Stimulated activated CD8-positive, alpha-beta memory T cell treated with anti-CD3 and anti-CD28 coated beads, Interleukin-15, amount 100 ng/mL, for 1 hour (primary cell): Measurements from ENCODE around the gene GARNL3.

Experiments
- DNase-seq: peaks from one replicate; pipeline ENCODE4 v3.0.0-alpha.2; 2020; ENCODE audit warnings: low read depth

Gene GARNL3

DNA sequence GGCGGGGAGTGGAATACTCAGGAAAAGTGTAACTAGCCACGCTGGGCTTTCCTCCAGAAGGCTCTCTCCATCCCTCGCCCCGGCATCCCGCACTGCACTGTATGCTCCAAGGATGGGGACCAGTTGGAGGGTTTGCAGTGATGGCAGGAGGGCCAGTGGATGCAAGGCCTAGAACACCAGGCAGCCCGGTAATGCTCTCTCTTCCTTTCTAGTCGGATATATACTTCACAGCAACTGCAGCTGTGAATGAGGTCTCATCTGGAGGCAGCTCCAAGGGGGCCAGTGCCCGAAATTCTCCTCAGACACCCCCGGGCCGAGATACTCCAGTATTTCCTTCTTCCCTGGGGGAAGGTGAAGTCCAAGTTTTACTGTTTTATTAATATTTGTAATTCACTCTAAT, 122.4 kb downstream of the GARNL3 start:
- no peak for DNase-seq

DNA sequence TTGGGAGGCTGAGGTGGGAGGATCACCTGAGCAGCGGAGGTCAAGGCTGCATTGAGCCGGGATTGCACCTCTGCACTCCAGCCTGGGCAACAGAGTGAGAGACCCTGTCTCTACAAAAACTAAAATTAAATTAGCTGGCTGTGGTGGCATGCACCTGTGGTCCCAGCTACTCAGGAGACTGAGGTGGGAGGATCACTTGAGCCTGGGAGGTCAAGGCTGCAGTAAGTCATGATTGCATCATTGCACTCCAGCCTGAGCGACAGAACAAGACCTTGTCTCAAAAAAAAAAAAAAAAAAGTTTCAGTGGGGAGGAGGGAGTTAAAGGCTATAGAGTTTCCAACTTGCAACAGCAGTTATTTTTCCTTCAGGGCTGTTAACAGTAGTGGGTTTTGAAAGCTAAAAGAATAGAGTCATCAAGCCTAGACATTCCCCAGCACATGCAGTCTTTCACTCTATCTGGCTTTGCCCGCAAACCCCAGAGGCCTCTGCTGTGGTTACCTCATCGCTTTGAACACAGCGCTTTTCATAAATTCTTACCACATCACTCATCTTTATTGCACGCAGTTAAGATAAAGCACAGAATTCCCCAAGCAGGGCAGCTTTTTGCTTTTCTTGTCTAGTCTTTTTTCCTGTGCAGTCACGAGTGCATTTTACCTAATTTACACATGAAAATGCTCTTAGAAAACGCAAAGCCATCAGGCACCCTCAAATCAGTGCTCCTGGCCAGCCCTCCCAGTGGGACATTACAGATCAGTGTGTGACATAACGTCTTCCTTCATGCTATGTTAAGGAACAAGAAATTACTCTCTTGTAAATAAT, 123.7 kb downstream of the GARNL3 start:
- peak; percentile 64 for DNase-seq

DNA sequence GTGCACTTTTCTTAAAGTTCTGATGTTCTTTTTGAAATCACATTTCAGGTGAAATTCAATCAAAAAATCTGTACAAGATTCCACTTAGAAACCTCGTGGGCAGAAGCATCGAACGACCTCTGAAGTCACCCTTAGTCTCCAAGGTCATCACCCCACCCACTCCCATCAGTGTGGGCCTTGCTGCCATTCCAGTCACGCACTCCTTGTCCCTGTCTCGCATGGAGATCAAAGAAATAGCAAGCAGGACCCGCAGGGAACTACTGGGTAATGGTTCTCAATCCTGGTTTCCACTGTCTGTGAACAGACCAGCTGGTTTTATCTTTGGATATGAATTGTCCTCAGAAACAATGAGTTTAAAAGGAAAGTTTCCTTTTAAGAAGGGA, 124.3 kb downstream of the GARNL3 start:
- DNase-seq = no peak

DNA sequence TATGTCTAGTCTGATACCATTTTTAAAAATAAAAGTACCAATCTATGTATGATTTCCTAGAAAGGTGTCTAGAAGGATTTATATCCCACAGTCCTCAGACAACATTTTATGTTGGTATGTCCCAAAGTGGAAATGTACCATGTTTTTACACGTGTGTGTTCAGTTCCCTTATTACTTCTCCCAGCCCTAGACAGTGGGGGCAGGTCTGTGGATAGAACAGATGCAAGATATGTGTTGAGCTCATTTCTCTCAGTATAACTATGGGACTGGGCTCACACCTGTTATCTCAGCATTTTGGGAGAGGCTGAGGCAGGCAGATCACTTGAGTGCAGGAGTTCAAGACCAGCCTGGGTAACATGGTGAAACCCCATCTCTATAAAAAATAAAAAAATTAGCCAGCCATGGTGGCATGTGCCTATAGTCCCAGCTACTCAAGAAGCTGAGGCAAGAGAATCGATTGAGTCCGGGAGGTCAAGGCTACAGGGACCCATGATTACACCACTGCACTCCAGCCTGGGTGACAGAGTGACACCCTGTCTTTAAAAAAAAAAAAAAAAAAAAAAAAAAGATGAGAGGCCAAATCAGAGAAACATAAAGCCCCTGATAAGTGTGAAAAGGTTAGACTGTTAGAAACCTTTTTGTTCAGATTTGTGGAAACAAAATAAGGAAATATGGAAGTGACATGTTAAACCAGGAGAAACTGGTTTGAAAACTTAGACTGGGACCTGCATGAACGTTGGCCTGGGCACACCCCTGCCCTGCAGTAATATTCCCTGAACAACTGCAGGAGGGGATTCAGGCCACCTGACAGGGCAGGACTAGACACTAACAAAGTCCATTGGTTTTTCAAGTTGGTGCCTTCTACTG, 125.0 kb downstream of the GARNL3 start:
- no peak for DNase-seq

DNA sequence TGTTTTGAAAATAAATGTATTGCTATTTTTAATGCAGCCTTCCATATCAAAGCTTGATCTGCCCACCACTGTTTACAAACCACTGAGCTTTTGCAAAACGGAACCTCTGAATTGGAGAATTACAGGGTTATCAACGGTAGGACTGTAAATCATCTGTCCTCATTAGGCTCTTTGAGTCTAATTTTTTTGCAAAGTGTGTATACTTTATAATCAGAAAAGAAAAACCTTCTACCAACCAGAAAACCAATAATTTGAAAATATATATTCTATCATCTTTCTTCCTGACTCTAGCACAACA, 125.6 kb downstream of the GARNL3 start:
- DNase-seq = no peak

DNA sequence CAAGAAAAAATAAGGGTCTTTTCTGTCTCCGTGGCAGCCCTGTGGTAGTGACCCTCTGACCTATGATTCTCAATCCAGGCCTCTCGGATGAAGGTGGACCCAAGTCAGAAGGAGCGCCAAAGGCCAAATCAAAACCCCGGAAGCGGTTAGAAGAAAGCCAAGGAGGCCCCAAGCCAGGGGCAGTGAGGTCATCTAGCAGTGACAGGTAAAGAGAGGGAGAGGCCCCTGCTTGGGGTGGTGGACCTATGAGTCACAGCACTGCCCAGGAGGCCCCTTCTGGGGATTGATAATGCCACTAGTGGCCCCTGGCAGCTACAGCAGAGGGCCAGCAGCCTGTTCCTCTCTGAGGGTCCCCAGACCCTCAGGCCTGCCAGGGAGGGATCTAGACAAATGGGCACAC, 126.0 kb downstream of the GARNL3 start:
- DNase-seq = no peak

DNA sequence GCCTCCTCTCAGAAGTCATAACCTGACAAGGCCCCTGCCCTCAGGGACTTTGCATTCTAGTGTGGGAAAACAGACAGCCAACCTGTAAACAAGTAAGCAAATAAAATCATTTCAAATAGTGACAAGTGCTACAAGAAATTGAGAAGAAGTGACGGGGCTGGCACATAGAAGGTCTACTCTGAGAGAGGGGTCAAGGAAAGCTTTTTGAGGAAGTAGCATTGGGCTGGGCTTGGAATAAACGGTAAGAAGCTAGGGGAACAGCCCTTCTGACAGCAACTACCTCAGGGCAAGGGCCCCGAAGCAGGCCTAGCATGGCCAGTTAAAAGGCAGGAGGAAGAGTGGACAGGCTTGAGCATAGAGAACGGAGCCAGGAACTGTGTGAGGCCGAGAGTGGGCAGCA, 127.6 kb downstream of the GARNL3 start:
- DNase-seq = no peak

DNA sequence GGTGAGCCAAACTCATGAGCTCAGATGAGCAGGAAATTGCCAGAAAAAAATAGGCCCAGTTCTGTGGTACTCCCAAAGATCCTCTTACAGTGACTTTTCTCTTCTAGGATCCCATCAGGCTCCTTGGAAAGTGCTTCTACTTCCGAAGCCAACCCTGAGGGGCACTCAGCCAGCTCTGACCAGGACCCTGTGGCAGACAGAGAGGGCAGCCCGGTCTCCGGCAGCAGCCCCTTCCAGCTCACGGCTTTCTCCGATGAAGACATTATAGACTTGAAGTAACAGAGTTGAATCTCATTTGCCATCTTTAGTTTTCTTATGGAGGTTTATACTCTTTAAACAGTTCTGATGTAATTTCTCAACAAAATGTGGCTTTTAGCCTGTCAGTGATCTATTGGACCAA, 128.4 kb downstream of the GARNL3 start:
- no peak for DNase-seq

DNA sequence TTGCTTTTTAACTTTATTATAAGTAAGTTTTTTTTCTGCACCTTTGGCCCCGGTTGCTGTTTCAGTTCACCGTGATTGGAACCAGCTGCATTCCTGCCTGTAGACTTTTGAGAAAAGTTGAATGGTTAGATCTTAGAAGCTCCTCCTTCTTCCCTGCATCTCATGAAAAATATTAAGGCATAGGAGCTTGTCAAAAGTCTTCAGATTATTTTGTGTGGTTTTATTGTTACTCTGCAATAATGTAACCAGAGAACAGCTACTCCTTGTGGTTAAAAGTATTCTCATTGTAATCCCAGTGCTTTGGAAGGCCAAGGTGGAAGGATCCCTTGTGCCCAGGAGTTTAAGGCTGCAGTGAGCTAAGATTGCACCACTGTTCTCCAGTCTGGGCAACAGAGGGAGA, 129.1 kb downstream of the GARNL3 start:
- no peak for DNase-seq

DNA sequence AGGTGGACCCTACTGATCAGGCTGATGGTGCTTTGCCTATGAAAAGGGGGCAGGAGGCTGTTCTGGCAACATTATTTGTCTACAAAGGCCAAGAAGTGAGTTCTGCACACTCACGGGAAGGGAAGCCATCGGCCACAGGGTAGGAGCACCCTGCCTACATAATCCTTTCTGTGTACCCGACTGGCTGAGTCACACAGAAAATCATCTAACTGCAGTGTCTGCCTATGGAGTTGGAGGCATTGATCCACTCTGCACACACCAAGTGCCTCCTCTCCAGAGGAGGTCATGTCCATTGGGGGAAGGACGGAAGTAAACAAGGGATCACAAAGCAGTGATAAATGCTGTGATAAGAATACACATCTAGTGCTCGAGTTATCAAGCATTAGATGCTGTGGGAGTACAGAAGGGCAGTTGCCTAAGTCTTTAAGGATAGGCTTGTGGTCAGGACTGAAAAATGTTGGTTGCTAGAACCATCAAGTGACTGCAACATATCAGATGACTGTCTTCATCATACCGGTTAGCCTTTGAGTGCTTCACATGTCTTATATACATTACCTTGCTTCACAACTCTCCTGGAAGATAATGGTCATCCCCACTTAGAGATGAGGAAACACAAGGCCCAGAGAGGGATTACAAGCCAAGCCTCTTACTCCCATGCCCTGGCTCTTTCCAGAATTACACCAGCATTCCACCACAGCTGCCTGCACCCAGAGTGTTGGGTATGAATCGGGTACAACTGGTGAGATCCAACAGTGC, 131.1 kb downstream of the GARNL3 start:
- DNase-seq = no peak

DNA sequence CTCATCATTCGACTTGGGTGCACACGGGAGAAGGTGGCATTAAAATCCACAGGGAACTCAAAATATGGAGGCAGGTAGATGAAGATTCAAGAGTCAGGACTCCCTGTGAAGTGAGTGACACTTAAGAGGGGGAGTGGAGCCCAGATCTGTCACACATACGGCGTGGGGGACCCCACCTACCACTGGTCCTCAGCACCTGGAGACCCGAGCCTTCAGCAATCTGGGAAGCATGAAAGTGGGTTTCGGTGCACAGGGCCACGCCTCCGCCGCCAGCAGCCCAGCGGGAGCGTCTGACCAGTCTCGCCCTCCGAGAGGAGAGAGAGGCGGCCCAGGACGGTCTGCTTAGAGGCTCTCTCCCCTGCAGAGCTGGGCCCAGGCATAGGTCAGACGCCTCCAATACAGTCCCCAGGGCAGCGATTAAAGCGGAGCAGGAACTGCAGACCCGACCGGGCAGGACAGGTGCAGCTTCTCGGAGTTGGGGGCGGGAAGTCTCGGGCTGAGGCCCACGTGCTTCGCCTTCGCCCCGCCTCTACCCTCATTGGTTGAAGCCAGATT, 131.8 kb downstream of the GARNL3 start:
- DNase-seq = no peak

DNA sequence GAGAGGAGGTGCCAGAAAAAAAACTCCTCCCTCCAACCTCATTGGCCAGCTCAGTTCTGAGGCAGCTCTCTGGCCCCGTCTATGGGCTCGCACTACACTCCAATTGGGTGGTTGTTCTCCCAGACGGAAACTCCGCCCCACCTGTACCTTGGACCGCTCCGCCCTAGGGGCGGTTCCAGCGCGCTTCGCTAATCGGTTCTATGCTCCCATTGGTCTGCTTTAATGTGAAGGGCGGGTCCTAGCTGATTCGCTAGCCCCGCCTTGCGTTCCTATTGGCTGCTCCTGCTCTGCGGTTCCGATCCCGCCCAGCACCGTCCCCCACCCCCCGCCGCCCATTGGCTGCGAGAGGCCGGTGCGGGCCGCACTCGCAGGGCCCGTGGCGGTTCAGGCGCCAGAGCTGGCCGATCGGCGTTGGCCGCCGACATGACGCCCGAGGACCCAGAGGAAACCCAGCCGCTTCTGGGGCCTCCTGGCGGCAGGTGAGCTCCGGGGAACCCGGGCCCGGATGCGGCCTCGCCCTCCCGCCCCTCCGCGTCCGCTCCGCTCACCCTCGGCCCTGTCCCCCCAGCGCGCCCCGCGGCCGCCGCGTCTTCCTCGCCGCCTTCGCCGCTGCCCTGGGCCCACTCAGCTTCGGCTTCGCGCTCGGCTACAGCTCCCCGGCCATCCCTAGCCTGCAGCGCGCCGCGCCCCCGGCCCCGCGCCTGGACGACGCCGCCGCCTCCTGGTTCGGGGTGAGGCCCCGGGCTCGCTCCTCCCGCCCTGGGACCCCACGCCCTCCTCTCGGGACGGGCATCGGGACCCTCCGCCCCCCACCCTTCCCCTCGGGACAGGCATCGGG, 132.5 kb downstream of the GARNL3 start, which contains the start of gene SLC2A8:
TSS of gene SLC2A8 (plus strand) at position 362 of the 838 bp plus-strand sequence. CDS start at position 424, 62 bp downstream.
- DNase-seq = peak; percentile 71

DNA sequence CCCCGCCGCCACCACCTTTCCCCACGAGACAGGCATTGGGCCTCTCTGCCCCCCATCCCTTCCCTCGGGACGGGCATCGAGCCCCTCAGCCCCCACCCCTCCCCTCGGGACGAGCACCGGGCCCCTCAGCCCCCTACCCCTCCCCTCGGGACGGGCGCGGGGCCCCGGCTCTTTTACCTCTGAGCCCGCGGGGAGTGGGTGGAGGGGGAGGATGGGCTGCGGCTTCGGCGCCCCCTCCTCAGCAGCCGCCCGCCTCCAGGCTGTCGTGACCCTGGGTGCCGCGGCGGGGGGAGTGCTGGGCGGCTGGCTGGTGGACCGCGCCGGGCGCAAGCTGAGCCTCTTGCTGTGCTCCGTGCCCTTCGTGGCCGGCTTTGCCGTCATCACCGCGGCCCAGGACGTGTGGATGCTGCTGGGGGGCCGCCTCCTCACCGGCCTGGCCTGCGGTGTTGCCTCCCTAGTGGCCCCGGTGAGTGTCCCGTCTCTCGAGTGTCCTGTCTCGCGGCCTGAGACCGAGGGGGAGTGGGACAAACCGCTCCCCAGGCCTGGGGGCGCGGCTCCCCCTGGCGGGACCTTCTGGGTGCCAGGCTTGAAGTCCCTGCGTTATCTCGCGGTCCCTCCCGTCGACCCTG, 133.2 kb downstream of the GARNL3 start:
- DNase-seq = no peak

DNA sequence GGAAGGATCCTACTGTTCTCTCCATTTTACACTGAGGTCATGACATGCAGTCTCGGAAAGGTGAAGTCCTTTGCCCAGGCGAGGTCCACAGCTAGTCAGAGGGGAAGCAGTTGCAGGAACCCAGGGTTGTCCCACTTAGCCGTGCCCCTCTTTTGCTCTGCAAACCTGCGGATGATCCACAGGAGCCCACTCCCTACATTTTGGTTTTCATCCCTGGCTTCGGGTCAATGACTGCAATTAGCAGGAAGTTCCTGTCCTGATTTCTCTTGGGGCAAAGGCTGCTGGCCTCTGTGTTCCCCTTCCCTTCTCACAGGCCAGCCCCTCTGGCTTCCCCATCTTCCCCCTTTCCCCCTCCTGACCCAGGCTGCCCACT, 133.7 kb downstream of the GARNL3 start:
- no peak for DNase-seq

DNA sequence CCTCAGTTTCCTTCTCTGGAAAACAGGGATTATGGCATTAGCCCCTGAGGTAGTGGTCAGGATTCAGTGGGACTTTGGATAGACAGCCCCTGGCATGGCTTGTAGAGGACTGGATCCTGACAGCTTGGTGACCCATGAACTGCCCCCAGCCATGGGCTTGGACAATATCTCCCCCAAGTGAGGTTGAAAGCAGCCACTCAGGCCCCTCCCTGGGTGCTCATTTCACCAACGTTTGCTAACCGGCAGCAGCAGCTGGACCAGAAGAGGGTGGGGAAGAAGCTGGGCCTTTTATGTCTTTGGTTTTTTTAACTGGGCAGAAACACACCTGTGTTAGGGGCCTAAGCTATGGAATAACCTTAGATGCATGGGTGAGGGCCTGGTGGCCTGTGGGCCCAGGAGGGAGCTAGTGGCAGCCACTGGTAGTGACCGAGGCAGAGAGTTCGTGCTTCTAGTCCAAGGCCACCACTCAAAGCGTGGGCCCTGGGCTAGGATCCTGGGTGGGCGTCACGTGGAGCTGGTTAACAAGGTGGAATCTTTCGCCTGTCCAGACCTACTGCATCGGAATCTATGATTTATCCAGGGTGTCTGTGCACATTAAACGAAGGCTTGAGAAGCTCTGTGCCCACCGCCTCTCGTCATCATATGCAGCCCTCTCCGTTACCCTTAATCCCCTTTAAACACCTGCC, 134.3 kb downstream of the GARNL3 start:
- DNase-seq = no peak

DNA sequence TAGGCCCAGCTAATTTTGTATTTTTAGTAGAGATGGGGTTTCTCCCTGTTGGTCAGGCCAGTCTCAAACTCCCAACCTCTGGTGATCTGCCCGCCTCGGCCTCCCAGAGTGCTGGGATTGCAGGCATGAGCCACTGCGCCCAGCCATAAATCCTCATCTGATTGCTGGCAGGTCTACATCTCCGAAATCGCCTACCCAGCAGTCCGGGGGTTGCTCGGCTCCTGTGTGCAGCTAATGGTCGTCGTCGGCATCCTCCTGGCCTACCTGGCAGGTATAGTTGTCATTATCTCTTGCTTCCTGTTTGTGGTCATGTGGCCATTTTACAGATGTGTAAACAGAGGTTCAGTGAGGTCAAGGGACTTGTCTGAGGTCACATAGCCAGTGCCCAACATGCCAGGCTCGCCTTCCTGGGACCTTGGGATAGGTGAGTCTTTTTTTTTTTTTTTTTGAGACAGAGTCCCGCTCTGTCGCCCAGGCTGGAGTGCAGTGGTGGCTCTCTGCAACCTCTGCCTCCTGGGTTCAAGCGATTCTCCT, 135.2 kb downstream of the GARNL3 start:
- no peak for DNase-seq

DNA sequence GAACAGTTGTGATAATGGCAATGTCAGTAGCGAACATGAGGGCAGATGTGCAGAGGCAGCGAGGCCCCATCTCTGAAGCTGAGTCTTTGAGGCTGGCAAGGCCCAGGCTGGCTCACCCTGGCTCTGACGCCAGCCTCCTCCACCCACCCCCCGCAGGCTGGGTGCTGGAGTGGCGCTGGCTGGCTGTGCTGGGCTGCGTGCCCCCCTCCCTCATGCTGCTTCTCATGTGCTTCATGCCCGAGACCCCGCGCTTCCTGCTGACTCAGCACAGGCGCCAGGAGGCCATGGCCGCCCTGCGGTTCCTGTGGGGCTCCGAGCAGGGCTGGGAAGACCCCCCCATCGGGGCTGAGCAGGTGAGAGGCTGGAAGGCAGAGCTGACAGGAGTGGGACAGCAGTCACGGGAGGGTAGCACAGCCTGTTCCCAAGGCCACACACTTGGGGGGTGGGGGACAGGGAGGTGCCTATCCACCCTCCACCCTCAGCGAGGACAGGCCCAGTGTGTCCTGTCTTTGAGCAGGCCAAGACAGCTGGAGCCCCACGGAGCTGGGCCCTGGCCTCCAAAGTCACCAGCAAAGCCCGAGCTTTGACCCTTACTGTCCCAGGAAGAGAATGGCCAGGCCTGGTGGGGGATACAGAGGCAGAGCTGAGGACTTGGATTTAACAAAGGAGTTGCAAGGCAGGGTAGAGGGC, 138.0 kb downstream of the GARNL3 start:
- no peak for DNase-seq

DNA sequence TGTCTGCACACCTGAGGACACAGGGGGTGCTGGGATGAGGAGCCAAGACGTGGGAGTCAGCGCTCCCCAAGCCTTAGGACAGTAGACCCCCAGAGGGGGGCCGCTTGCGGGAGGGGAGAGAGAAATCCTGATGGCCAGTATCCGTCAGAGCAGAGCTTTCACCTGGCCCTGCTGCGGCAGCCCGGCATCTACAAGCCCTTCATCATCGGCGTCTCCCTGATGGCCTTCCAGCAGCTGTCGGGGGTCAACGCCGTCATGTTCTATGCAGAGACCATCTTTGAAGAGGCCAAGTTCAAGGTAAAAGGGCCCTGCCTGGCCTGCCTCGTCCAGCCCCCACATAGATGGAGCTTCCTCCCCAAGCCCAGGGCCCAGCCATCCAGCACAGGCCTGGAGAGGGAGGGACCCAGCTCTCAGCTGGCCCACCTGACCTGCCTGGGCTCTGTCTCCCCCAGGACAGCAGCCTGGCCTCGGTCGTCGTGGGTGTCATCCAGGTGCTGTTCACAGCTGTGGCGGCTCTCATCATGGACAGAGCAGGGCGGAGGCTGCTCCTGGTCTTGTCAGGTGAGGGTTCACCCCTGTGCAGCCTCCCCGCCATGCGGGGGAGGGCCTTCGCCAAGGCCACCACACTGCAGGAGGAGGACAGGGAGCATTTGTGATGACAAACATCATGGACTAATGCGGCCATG, 139.1 kb downstream of the GARNL3 start:
- DNase-seq = no peak

DNA sequence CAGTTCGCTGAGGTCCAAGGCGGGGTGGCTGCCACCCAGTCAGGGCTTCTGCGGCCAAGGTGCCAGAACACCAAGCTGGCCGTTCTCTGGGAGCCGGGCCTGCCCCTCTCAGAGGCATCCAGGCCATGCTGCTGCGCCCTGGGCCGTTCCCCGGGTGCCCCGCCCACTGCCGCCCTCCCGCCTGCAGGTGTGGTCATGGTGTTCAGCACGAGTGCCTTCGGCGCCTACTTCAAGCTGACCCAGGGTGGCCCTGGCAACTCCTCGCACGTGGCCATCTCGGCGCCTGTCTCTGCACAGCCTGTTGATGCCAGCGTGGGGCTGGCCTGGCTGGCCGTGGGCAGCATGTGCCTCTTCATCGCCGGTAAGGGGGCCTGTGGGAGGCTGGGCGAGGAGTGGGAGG, 140.1 kb downstream of the GARNL3 start:
- no peak for DNase-seq
